NK-92 (cell line): Measurements from ENCODE around the gene TLX3.

Experiments
- DNase-seq: peaks from one replicate; lab custom pipeline; 2025; ENCODE audit not compliant: unreplicated experiment; lab: John Stamatoyannopoulos, UW

The TLX3 gene

GRCh38 chr5:171300358-171300757, 8.7 kb upstream of the TLX3 start:
- DNase-seq = no peak

GRCh38 chr5:171306166-171306565, 2.9 kb upstream of the TLX3 start:
- no peak for DNase-seq

- no peak for DNase-seq
These were observed 2.1 kb upstream of the TLX3 start for GRCh38 chr5:171306781-171307591.

GRCh38 chr5:171307789-171308452, 1.1 kb upstream of the TLX3 start:
- DNase-seq = no peak

GRCh38 chr5:171309276-171310211, 496 bp downstream of the TLX3 start:
- DNase-seq = no peak

GRCh38 chr5:171310212-171310818, 1.3 kb downstream of the TLX3 start:
- no peak for DNase-seq

GRCh38 chr5:171310819-171311321, 1.8 kb downstream of the TLX3 start:
- DNase-seq = no peak

- DNase-seq = no peak
These were observed 2.5 kb downstream of the TLX3 start for GRCh38 chr5:171311322-171312077.

GRCh38 chr5:171312129-171312974, 3.3 kb downstream of the TLX3 start:
- no peak for DNase-seq

- no peak for DNase-seq
These were observed 4.6 kb downstream of the TLX3 start for GRCh38 chr5:171313481-171314206.

GRCh38 chr5:171314728-171315385, 5.8 kb downstream of the TLX3 start:
- no peak for DNase-seq

- no peak for DNase-seq
These were observed 6.4 kb downstream of the TLX3 start for GRCh38 chr5:171315386-171315891.

- no peak for DNase-seq
These were observed 6.8 kb downstream of the TLX3 start for GRCh38 chr5:171315925-171316257.

GRCh38 chr5:171316258-171317121, 7.4 kb downstream of the TLX3 start:
- DNase-seq = no peak

- no peak for DNase-seq
These were observed 8.2 kb downstream of the TLX3 start for GRCh38 chr5:171317230-171317629.

GRCh38 chr5:171318026-171318425, 9.0 kb downstream of the TLX3 start:
- no peak for DNase-seq

GRCh38 chr5:171321447-171321846, 12.4 kb downstream of the TLX3 start:
- no peak for DNase-seq
